Measurements from ENCODE around the gene ZRANB3. TPM values are rescaled to one million over a fixed set of nuclear protein-coding genes. Genes with fewer than 3 reads are reported as not detected.

Gene ZRANB3
- total RNA-seq, 2 donors from 2014 or later, result 2.4 to 2.8 TPM

DNA sequence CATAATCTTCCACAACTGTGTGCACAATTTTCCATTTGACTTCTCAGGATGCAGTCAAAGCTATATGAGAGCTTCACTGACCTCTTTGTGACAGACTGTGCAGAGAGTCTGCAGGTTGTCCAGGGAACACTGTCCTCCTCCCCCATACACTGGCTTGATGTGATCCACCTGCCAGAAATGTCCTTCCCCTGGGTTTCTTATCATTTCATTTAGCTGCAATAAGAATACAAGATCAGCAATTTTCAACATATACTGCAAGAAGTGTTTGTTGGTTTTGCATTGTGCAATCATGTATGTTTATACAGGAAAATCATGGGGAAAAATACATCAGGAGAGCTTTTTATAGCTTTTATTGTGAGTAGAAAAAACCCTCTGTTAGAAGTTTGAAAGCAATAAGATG is 328.3 kb downstream of the ZRANB3 start:
- no peak for ATAC-seq
- intact Hi-C loops (cut with DNase I), result no loop called here

GRCh38 chr2:135198481-135198880 is 332.5 kb downstream of the ZRANB3 start:
- DNase-seq (no peak), ATAC-seq (no peak)
- intact Hi-C loops (cut with DNase I), result no loop called here

More for the DNA sequence above, 328.3 kb downstream of the ZRANB3 start:
- DNase-seq, result no peak

- DNase-seq (no peak), ATAC-seq (no peak)
- intact Hi-C loops (cut with DNase I), result no loop called here
These were observed 340.2 kb downstream of the ZRANB3 start for GRCh38 chr2:135190799-135191198.

DNA sequence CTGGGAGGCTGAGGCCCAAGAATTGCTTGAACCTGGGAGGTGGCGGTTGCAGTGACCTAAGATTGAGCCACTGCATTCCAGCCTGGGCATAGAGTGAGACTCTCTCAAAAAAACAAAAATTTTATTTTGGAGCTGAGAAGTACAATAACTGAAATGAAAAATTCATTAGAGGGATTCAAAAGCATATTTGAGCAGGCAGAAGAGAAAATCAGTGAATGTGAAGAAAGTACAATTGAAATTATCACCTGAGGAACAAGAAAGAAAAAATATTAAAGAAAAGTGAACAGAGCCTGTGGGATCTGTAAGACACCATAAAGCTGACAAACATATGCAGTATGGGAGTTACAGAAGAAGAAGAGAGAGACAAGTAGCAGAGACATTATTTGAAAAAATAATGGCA is 341.9 kb downstream of the ZRANB3 start:
- ATAC-seq, result no peak
- intact Hi-C loops (cut with DNase I), result no loop called here
- no peak for DNase-seq

GRCh38 chr2:135187270-135187669 is 343.7 kb downstream of the ZRANB3 start:
- no peak for DNase-seq
- ATAC-seq, result no peak
- intact Hi-C loops (cut with DNase I), result no loop called here

DNA sequence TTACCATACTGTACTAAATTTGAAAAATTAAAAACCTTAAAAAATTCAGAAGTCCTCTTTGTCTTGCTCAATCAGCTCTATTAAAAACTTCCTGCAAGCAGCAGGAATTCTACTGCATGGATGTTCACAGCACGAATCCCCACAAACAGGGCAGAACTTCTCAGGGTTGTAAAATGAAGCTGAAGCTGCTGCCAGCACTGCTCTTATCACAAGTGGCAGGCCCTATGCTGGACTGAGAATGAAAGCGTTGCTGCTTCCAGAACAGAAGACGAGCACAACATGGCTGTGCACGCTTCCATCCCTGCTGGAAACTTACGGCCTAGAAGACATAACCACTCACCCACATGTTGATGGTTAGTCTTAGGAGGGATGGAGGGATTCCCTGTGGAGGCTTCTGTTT is 345.0 kb downstream of the ZRANB3 start:
- intact Hi-C loops (cut with DNase I), result no loop called here
- ATAC-seq (peak; percentile 63 to 77), DNase-seq (no peak)

DNA sequence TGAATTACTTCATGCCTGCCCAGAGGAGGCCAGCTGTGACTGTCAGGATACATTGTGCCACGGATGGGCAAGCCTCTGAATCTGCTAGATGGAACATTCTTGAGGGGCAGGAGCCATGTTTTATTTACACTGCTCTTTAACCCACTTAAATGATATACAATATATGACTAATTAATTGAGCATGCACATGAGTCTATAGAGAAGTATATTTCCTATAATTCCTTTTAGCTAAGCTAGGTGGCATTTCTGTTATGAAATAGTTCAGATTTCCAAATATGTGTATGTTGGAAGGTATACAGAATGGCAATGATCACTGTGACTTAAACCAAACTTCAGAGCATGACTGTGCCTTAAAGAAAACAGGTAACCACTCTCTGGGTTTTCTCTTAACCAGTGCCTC is 347.2 kb downstream of the ZRANB3 start:
- DNase-seq (no peak), ATAC-seq (no peak)
- intact Hi-C loops (cut with DNase I), result no loop called here

DNA sequence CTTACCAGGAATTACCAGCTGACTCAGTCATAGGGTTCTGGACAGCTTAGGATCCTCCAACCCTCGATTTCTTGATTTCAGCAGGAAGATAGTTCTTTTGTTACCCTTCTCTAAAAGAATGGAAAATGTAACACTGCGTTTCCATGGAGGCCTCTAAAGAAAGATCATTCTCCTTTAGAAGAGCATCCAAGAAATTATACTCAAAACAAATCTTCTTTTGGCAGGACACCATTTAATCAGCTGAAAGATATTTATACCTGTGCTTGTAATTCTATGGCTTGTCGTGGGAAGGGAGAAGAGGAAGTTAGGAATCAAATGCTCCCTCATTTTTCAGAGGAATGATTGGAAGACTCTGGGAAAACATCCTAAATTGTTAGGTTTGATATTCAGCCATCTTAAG is 348.4 kb downstream of the ZRANB3 start:
- ATAC-seq (no peak), DNase-seq (no peak)
- intact Hi-C loops (cut with DNase I), result no loop called here

GRCh38 chr2:135182190-135182589 is 348.8 kb downstream of the ZRANB3 start:
- ATAC-seq (no peak), DNase-seq (no peak)
- intact Hi-C loops (cut with DNase I), result no loop called here

- no peak for DNase-seq
- intact Hi-C loops (cut with DNase I), result no loop called here
- no peak for ATAC-seq
These were observed 351.3 kb downstream of the ZRANB3 start for GRCh38 chr2:135179689-135180088.

DNA sequence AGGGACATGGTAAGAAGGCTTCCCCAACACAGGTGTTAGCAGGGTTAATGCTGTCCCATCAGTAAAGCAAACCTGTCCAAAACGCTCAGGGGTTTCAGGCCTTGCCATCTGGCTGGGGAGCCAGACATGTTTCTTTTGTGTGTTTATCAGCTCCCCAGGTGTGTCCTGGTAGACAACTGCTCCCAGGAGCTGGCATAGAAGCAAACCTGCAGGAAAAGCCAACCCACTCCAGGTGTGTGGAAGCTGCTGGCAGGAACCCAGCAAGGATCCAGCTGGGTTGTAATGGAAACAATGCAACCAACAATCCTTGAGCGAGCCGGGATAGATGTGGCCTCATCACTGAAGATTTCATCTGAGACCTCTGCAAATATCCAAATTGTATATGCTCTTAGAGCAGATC is 355.8 kb downstream of the ZRANB3 start:
- ATAC-seq (no peak), DNase-seq (no peak)
- intact Hi-C loops (cut with DNase I), result no loop called here

GRCh38 chr2:135174810-135175093 is 356.3 kb downstream of the ZRANB3 start:
- ATAC-seq, result no peak

GRCh38 chr2:135174049-135174809 is 356.8 kb downstream of the ZRANB3 start:
- ATAC-seq (no peak), DNase-seq (no peak)
- intact Hi-C loops (cut with DNase I), result no loop called here

More at GRCh38 chr2:135174810-135175093, 356.3 kb downstream of the ZRANB3 start:
- intact Hi-C loops (cut with DNase I), result no loop called here
- DNase-seq, result no peak

DNA sequence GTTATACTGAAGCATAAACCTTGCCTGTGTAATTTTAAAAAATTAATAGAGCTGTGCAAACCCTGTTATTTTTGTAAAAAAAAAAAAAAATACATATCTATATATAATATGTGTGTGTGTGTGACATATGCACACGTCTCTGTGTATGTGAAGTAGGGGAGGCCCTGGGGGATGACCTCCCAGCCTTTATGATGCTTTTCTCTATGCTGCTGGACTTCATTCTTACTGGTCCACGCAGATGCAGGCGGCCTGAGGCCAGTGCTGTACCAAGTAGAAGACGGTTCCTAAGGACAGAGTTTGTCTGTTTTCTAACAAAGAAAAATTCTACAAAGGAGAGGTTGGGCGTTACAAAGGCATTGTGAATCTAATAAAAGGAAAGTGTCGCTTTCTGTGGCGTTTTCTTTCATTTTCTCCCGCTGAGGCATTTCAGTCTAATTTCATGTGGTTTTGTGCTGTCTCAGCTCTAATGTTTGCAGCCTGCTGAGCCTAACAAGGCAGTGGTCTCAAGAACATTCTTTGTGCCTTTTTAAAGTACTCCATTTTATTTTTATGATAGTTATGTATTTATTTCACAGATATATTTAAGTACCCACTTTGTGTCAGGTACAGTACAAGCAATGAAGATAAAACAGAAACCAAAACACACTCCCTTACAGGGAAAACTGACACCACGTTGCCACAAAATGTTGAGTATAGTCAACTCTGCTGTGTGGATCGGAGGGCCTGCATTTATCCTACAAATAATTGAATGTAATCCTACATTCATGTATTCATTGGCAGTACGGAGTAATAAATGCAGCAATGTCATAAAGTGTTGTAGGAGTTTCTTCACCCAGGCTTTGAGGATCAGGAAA is 360.9 kb downstream of the ZRANB3 start:
- ATAC-seq (no peak), DNase-seq (no peak)
- intact Hi-C loops (cut with DNase I), result no loop called here

DNA sequence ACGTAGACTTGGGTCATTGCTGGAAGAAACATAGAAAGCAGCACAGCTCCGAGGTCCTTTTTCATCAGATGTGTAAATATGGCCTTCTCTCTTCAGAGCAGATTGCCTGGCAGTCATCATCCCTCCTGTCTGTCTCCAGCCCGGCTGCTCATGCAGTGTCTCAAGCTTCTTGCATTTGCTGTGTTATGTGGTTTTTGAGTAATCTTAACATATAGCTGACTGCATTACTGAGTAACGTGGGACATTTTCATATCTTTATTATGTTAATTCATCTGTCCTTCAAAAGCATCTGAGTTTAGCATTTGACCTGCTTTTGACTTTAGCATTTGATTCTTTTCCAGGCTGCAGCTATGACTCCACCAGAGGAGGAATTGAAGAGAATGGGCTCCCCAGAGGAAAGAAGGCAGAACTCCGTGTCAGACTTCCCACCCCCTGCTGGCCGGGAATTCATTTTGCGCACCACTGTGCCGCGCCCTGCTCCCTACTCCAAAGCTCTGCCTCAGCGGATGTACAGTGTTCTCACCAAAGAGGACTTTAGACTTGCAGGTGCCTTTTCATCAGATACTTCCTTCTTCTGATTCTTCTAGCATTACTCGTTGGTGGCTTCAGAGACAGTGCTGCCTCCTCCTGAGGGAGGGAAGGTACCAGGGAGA is 362.7 kb downstream of the ZRANB3 start:
- no peak for DNase-seq
- intact Hi-C loops (cut with DNase I), result no loop called here
- ATAC-seq, result no peak

DNA sequence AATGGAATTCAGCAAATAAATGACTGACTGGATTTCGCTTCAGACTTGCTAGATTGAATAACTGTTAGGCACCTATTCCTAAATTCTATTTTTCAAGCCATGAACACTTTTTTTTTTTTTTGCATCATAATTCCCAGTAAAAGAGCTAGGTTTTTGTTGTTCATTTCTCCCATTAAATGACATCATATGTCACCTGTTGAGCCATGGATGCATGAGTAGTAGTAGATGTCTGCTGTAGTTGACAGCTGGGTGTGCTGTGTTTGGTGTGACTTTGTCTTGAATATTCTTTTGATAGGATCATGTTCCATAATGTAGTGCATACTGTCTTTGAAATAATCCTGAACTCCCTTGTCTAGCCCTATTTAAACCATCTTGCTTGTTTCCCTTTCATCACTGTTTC is 363.7 kb downstream of the ZRANB3 start:
- ATAC-seq (no peak), DNase-seq (no peak)
- intact Hi-C loops (cut with DNase I), result no loop called here

DNA sequence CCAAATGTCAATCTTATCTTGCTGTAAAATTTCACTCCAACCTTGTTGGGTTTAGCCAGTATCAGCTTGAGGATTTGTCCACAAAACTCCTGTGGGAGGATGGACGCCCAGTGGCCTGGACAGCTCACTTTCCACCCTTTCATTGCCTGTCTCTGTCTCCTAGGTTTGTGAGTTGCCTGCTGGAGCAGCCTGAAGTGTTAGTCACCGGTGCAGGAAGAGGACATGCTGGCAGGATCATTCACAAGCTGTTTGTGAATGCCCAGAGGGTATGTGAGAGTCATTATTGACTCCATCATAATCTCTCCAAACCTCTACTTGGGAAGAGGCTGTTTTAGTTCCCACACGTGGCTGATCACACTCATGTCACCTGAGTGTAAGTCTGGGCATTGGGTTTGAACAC is 366.6 kb downstream of the ZRANB3 start:
- intact Hi-C loops (cut with DNase I), result no loop called here
- ATAC-seq, result peak in 1 of 2 donors; percentile 53
- DNase-seq, result no peak

GRCh38 chr2:135163901-135164300 is 367.1 kb downstream of the ZRANB3 start:
- ATAC-seq (no peak), DNase-seq (no peak)
- intact Hi-C loops (cut with DNase I), result no loop called here

DNA sequence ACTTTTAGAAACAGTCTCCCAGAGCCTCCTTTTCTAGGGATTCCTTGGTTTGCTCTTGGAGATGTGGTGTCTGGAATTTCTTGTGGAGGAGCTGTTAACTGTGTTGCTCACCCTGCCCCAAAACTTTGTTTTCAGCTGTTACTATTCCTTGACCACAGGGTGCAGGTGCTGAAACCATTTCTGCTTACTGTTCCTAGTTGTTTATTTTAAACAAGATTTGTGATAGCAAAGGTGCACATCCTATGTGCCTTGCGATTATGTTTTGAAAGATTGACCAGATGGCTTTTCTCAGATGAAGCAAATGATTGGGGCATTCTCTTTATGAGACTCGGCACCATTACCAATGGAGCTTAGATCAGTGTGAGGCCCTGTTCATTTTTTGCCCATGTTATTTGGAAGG is 367.7 kb downstream of the ZRANB3 start:
- intact Hi-C loops (cut with DNase I), result no loop called here
- ATAC-seq (no peak), DNase-seq (no peak)

DNA sequence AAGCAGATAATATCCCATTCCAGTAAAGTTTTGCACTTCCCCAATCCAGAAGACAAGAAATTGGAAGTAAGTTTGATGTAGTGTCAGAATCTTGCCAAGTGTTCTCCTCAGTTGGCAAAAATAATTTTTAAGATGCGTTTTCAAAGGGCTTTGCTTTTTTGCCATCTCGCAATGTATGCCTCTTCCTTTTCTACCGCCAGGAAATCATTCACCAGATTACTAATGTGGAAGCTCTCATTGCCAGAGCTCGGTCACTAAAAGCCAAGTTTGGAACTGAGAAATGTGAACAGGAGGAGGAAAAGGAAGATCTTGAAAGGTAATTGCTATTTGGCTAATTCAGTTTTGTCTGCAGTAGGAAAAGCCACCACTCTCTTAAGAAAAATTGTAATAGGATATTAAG is 368.2 kb downstream of the ZRANB3 start:
- no peak for DNase-seq
- intact Hi-C loops (cut with DNase I), result no loop called here
- no peak for ATAC-seq

Data from left cardiac atrium (tissue), 4 donors.